Epithelial cell of proximal tubule (primary cell): Measurements from ENCODE around the gene ETV6. TPM values are rescaled to one million over a fixed set of nuclear protein-coding genes. Genes with fewer than 3 reads are reported as not detected.
"Not testable (repeated sequence)": the region's sequence is repeated elsewhere in the genome, so short reads cannot be mapped to it uniquely, and the experiment has no call there.

Experiments
- DNase-seq: peaks from one replicate; pipeline ENCODE4 v3.0.0-alpha.2; 2011; ENCODE audit warnings: low read depth
- H3K4me3 ChIP-seq: 2 replicates; pipeline ENCODE4 v1.5.1; 2011; ENCODE audit warnings: low read depth, mild to moderate bottlenecking, low read length
- total RNA-seq: library from RNA; depleted of rRNA; stranded (reverse); fragments of >200 nt; gene quantifications from 2 replicates; pipeline ENCODE4 v1.2.3, GENCODE V29; 2015
- TF ChIP-seq, protein P1 (sequence below): conservative IDR thresholded peaks from 2 replicates; pipeline ENCODE4 v1.5.1; 2012; ENCODE audit warnings: low read depth, mild to moderate bottlenecking, low read length

The ETV6 gene
- total RNA-seq, 1 donor from 2014 or later = 12.9 TPM

DNA sequence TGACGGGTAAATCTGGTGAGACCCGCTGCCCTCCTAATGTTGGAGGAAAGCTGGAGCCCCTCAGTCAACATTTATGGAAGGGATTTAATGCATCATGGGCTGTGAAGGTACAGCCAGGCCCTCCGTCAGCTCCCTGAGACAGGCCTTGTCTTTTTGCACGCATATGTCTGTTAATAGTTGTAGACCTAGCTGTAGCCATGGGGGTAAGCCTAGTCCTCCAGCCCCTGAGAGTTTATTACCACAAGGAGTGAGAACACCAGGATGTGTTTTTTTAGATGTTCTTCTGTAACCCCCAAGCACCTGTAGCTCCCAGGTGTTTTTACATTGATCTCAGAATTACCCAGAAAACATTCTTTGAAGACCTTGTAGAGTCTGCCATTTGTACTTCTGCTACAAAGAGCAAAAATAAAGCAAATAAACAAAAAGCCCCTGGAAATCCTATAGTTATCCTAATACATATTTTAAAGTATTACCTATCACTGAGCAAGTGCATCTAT is 25.5 kb downstream of the ETV6 start:
- no peak for DNase-seq
- H3K4me3 ChIP-seq = no peak overlapping the region
- TF ChIP-seq, protein P1, sequence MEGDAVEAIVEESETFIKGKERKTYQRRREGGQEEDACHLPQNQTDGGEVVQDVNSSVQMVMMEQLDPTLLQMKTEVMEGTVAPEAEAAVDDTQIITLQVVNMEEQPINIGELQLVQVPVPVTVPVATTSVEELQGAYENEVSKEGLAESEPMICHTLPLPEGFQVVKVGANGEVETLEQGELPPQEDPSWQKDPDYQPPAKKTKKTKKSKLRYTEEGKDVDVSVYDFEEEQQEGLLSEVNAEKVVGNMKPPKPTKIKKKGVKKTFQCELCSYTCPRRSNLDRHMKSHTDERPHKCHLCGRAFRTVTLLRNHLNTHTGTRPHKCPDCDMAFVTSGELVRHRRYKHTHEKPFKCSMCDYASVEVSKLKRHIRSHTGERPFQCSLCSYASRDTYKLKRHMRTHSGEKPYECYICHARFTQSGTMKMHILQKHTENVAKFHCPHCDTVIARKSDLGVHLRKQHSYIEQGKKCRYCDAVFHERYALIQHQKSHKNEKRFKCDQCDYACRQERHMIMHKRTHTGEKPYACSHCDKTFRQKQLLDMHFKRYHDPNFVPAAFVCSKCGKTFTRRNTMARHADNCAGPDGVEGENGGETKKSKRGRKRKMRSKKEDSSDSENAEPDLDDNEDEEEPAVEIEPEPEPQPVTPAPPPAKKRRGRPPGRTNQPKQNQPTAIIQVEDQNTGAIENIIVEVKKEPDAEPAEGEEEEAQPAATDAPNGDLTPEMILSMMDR = no peak

DNA sequence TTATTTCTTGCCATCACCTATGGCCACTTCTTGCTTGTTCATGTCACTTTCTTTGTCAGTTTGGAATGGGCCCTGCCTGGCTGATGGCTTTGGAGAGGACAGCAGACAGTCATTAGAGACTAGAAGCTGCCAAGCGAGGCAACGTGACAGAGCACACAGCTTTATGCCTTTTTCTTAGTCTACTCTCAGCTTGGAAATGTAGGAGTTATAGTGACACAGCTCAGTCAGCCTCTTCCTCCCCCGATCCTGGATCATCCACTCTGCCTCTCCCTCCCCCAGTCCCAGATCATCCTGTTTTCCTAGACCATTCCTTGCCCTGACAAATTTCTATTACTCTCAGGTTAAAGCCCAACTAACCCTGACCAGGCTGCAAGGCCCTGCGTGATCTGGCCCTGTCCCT is 26.6 kb downstream of the ETV6 start:
- TF ChIP-seq, protein P1 = no peak
- H3K4me3 ChIP-seq = no peak overlapping the region
- peak; percentile 38 for DNase-seq

DNA sequence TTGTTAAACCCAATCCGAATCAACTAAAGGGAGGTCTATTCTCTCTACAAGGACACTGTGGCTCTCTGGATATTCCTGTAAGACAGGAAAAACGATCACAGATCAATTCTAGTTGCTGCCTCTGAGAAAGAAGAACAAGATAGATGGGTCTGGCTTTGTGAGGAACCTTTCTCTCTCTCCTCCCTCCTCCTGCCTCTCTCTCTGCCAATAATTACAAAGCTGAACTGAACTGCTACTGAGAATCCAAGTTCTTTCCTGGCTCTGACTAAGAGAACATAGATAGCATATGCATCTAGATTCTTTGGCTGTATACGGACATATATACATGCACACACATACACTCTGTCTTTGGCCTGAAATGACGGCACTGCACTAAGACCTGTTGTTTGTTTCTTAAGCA is 27.6 kb downstream of the ETV6 start:
- TF ChIP-seq, protein P1 = no peak
- no peak overlapping the region for H3K4me3 ChIP-seq
- no peak for DNase-seq

DNA sequence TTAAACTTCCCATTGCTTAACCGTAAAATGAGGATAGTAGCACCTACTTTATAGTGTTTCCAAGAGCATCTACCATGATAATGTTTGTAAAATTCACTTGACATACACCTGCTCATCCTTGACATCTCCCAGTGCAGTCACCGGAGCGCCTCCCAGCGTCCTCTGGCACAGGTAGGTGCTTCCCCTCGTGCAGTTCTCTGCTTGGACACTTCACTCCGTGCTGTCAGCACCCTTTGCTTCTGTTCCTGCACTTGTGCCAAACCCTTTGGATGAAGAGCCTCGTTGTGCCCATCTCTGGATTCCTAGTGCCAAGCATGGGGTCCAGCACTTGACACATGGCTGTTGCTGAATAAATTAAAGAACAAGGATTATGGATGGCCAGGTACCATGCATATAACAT is 28.3 kb downstream of the ETV6 start:
- TF ChIP-seq, protein P1 = no peak
- DNase-seq = no peak

DNA sequence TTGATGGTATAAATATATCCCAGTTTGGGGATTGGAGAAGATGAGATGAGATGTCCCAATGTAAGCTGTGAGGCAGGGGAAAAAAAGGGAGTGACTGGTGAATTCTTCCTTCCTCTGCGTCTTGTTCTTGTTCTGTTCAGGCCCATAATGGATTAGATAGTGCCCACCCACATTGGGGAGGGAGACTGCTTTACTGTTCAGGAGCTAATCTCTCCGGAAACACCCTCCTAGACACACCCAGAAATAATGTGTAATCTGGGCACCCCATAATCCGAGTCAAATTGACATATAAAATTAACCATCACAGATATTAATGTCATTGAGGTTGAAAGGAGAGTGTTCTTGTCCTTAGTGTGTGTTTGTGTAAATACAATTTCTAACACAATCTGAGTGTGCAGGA is 29.3 kb downstream of the ETV6 start:
- TF ChIP-seq, protein P1 = no peak
- no peak overlapping the region for H3K4me3 ChIP-seq
- DNase-seq = no peak

More for the DNA sequence above, 28.3 kb downstream of the ETV6 start:
- no peak overlapping the region for H3K4me3 ChIP-seq

DNA sequence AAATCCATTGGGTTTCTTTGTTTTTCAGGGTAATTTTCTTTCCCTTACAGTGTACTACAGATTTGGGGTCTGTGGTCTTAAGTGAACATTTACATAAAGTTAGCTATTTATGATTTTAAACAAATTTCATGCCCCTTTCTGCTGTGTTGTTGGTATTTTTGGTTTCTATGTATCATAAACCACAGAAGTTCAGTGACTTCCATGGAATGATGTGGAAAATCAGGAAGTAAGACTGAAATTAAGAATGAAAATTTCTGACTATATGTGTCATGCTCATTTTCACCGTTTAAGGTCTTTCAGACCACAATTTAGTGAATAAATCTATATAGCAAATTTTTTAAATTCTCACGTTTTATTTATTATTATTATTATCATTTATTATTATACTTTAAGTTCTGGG is 31.7 kb downstream of the ETV6 start:
- TF ChIP-seq, protein P1 = no peak
- no peak for DNase-seq
- no peak overlapping the region for H3K4me3 ChIP-seq

DNA sequence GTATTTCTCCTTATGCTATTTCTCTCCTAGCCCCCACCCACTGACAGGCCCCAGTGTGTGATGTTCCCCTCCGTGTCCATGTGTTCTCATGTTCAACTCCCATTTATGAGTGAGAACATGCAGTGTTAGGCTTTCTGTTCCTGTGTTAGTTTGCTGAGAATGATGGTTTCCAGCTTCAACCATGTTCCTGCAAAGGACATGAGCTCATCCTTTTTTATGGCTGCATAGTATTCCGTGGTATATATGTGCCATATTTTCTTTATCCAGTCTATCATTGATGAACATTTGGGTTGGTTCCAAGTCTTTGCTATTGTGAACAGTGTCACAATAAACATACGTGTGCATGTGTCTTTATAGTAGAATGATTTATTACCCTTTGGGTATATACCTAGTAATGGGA is 32.2 kb downstream of the ETV6 start:
- not testable (repeated sequence) for DNase-seq, H3K4me3 ChIP-seq
